Ovary (tissue), 3 donors: Measurements from ENCODE around the gene PTGDR.

Experiments used
- CTCF ChIP-seq, 3 donors: fragments of 450-650 bp in 2 of 3; fragments of 200-600 bp in 1 of 3; IDR thresholded peaks; one replicate each; pipeline versions ENCODE4 v1.5.1 to v1.8.0; 2016 to 2022; ENCODE audit warnings: antibody characterized with exemption in 3 of 3, mild to moderate bottlenecking in 1 of 3
- EP300 ChIP-seq: sonication (generic); formaldehyde crosslinking; IDR thresholded peaks from one replicate; pipeline ENCODE4 v1.6.1; 2017; ENCODE audit warnings: antibody characterized with exemption
- POLR2A ChIP-seq: fragments of 450-650 bp; IDR thresholded peaks from one replicate; pipeline ENCODE4 v1.6.1; 2017; ENCODE audit warnings: antibody characterized with exemption, mild to moderate bottlenecking, moderate library complexity
- donor health status: DM: no; HTN: no; CAD: no.

GRCh38 chr14:52298795-52299194 lies 31.3 kb downstream of the PTGDR start:
- no peak for TF ChIP-seq EP300
- TF ChIP-seq CTCF (IDR thresholded peaks at IDR 0.05) = no peak
- no peak for TF ChIP-seq POLR2A
